Type B pancreatic cell (in vitro differentiated cells): ENCODE measurements around the gene VEPH1. TPM values are rescaled to one million over a fixed set of nuclear protein-coding genes. Genes with fewer than 3 reads are reported as not detected.

Experiments used
- DNase-seq: peaks from one replicate; pipeline ENCODE4 v3.0.0; 2021; ENCODE audit warnings: mixed read lengths; ENCODE audit not compliant: unreplicated experiment; ENCODE audit errors: extremely low spot score
- H3K27ac Mint-ChIP-seq: 2 replicates; pipeline ENCODE4 v1.8.0; 2021; ENCODE audit warnings: mild to moderate bottlenecking, mixed read lengths
- H3K27me3 Mint-ChIP-seq: 2 replicates; pipeline ENCODE4 v1.8.0; 2021; ENCODE audit warnings: mixed read lengths
- H3K36me3 Mint-ChIP-seq: 2 replicates; pipeline ENCODE4 v1.8.0; 2021; ENCODE audit warnings: mixed read lengths
- H3K4me1 Mint-ChIP-seq: one replicate; pipeline ENCODE4 v1.8.0; 2021; ENCODE audit warnings: mixed read lengths; ENCODE audit not compliant: unreplicated experiment
- H3K4me3 Mint-ChIP-seq: 2 replicates; pipeline ENCODE4 v1.8.0; 2021; ENCODE audit warnings: mild to moderate bottlenecking, mixed read lengths
- H3K9me3 Mint-ChIP-seq: 2 replicates; pipeline ENCODE4 v1.8.0; 2021; ENCODE audit warnings: mixed read lengths
- total RNA-seq: library from RNA; stranded (reverse); gene quantifications from 2 replicates; pipeline ENCODE4 v1.2.1, GENCODE V29; 2021; ENCODE audit warnings: low replicate concordance
- TF ChIP-seq, protein P1 (sequence below): fragments of 200-600 bp; sonication (generic); conservative IDR thresholded peaks from 2 replicates; pipeline ENCODE4 v1.5.0; 2021; ENCODE audit warnings: antibody characterized with exemption, mild to moderate bottlenecking

Gene VEPH1
- total RNA-seq, 1 donor from 2014 or later: 5.9 TPM

DNA sequence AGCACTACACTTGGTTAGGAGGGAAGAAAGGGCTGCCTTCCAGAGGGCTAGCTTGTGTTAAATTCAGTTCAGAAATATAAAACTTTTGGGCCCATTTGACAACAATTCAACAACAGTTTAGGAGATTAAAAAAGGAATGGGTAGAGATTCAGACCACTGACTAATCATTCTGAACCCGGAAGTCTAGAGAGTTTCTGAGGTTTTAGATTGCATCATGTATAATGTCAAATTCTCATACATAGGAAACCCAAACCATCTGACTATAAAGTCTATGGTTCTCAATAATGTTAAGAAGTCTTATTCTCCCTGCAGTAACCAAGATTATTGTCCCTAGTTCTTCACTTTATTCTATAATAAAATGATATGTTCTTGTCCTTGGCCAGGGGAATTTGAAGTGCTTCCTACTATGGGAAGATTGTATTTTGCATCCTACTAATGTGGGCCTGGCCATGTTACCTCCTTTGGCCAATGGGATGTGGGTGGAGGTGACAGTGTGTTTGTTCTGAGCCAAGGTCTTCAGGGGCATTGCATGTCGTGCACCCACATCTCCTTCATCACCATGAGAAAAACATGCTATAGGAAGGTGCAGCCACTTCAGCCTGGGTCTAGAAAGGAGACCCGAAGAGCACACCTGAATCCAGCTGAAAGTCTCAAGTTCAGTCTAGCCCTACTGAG, 276.9 kb downstream of the VEPH1 start:
- H3K4me1 Mint-ChIP-seq: no peaks in the 10 kb centered on the region

DNA sequence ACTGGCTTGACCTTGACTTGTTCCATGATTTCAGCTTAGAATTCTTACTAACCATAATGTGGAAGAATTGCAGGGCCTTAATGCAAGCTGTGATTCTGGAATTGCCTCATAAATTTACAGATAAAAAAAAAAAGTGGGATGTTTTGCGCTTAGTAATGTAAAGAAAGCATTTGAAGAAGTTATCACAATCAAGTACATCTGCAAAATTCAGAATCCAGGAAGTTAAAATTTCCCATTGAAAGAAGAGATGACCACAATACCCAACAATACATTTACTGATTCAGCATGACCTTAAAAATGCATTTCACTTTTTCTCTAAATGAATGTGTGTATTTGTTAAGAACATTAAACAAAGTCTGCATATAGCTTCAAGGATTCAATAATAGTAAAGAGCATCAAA, 278.2 kb downstream of the VEPH1 start:
- Mint-ChIP-seq H3K27me3 (no peaks in the 10 kb centered on the region), H3K36me3 (no peaks in the 10 kb centered on the region), H3K4me3 (no peak overlapping the region), H3K27ac (no peak overlapping the region), H3K4me1 (no peaks in the 10 kb centered on the region), H3K9me3 (no peaks in the 10 kb centered on the region)
- DNase-seq: no peak
- TF ChIP-seq, protein P1, sequence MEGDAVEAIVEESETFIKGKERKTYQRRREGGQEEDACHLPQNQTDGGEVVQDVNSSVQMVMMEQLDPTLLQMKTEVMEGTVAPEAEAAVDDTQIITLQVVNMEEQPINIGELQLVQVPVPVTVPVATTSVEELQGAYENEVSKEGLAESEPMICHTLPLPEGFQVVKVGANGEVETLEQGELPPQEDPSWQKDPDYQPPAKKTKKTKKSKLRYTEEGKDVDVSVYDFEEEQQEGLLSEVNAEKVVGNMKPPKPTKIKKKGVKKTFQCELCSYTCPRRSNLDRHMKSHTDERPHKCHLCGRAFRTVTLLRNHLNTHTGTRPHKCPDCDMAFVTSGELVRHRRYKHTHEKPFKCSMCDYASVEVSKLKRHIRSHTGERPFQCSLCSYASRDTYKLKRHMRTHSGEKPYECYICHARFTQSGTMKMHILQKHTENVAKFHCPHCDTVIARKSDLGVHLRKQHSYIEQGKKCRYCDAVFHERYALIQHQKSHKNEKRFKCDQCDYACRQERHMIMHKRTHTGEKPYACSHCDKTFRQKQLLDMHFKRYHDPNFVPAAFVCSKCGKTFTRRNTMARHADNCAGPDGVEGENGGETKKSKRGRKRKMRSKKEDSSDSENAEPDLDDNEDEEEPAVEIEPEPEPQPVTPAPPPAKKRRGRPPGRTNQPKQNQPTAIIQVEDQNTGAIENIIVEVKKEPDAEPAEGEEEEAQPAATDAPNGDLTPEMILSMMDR: no peak

More for the DNA sequence above, 276.9 kb downstream of the VEPH1 start:
- no peaks in the 10 kb centered on the region for H3K27me3 Mint-ChIP-seq
- no peaks in the 10 kb centered on the region for H3K36me3 Mint-ChIP-seq
- no peak overlapping the region for H3K4me3 Mint-ChIP-seq
- no peak overlapping the region for H3K27ac Mint-ChIP-seq
- TF ChIP-seq, protein P1: no peak
- DNase-seq: no peak
- no peaks in the 10 kb centered on the region for H3K9me3 Mint-ChIP-seq

GRCh38 chr3:157220883-157221282, 282.3 kb downstream of the VEPH1 start:
- Mint-ChIP-seq H3K4me3 (no peak overlapping the region), H3K4me1 (no peaks in the 10 kb centered on the region), H3K27ac (no peak overlapping the region), H3K9me3 (no peaks in the 10 kb centered on the region), H3K36me3 (no peaks in the 10 kb centered on the region), H3K27me3 (no peaks in the 10 kb centered on the region)
- TF ChIP-seq, protein P1: no peak
- DNase-seq: no peak

- Mint-ChIP-seq H3K27me3 (no peaks in the 10 kb centered on the region), H3K27ac (no peak overlapping the region), H3K36me3 (no peaks in the 10 kb centered on the region), H3K4me3 (no peak overlapping the region), H3K9me3 (no peaks in the 10 kb centered on the region), H3K4me1 (no peaks in the 10 kb centered on the region)
- TF ChIP-seq, protein P1: no peak
- no peak for DNase-seq
Measured at GRCh38 chr3:157220211-157220610, 283.0 kb downstream of the VEPH1 start.

DNA sequence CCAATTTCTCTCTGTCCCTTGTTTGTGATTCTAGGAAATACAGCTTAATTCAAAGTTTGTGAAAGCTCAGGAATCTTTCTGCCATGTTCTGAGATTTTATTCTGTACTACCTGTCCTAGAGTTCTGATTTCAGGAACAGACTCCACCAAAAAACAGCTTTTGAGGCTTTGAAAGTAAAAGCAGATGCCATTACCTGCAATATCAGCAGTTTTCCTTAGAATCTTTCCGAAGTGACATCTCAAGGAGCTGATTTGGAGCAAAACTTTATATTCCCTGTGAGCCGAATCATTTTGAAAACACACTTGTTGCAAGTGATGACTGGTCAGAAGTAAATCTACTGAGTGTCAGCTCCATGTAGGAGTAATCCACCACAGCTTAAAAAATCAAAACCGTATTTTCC, 284.0 kb downstream of the VEPH1 start:
- Mint-ChIP-seq H3K27me3 (no peaks in the 10 kb centered on the region), H3K36me3 (no peaks in the 10 kb centered on the region), H3K4me1 (no peaks in the 10 kb centered on the region), H3K4me3 (no peak overlapping the region), H3K9me3 (no peaks in the 10 kb centered on the region), H3K27ac (no peak overlapping the region)
- TF ChIP-seq, protein P1: no peak
- DNase-seq: no peak

Other genes starting within 250 kb of the VEPH1 start
- 1.7 and 42.2 TPM in 2 replicates for gene PTX3, start 66.6 kb downstream of the VEPH1 start, total RNA-seq